GM10266 (cell line): ENCODE measurements around the gene SLC35A3.

Experiments used
- DNase-seq: peaks from one replicate; pipeline ENCODE4 v3.0.0; 2012; ENCODE audit errors: extremely low spot score
- TF ChIP-seq, protein P1 (sequence below): IDR thresholded peaks from 2 replicates; pipeline ENCODE4 v1.5.1; 2012; ENCODE audit warnings: mild to moderate bottlenecking, low read depth; ENCODE audit not compliant: control insufficient read depth, insufficient read depth; ENCODE audit errors: missing control alignments

SLC35A3 gene

DNA sequence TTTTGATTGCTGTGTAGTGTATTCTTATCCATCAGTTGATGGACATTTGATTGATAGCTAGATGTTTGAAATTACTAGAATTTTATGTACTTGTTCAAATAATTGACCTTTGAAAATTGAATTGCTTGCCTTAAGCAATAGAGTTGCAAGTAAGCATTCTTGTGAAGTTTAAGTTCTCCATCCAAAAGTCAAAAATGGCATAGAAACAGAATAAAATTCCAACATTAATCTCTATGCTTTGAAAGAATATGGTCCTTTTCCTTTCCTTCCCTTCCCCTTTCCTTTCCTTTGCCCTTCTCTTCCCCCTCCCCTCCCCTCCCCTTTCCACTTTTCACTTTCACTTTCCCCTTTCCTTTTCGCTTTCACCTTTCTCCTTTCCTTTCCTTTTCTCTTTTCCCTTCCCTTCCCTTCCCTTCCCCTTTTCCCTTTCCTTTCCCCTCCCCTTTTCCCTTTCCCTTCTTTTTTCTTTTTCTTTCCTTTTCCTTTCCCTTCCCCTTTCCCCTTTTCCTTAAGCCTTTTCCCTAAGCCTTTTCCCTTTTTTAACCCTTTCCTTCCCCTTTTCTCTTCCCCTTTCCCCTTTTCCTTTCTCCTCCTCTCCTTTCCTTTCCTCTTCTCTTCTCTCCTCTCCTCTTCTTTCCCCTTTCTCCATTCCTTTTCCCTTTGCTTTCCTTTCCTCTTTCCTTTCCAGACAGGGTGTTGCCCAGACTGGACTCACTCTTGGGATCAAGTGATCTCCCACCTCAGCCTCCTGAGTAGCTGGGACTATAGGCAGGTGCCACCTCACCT lies 95.6 kb downstream of the SLC35A3 start:
- TF ChIP-seq, protein P1, sequence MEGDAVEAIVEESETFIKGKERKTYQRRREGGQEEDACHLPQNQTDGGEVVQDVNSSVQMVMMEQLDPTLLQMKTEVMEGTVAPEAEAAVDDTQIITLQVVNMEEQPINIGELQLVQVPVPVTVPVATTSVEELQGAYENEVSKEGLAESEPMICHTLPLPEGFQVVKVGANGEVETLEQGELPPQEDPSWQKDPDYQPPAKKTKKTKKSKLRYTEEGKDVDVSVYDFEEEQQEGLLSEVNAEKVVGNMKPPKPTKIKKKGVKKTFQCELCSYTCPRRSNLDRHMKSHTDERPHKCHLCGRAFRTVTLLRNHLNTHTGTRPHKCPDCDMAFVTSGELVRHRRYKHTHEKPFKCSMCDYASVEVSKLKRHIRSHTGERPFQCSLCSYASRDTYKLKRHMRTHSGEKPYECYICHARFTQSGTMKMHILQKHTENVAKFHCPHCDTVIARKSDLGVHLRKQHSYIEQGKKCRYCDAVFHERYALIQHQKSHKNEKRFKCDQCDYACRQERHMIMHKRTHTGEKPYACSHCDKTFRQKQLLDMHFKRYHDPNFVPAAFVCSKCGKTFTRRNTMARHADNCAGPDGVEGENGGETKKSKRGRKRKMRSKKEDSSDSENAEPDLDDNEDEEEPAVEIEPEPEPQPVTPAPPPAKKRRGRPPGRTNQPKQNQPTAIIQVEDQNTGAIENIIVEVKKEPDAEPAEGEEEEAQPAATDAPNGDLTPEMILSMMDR = no peak
- DNase-seq = no peak

- DNase-seq = no peak
- TF ChIP-seq, protein P1 = no peak
These were observed 96.1 kb downstream of the SLC35A3 start for GRCh38 chr1:100065969-100066227.

- DNase-seq = no peak
- TF ChIP-seq, protein P1 = no peak
These were observed 100.6 kb downstream of the SLC35A3 start for GRCh38 chr1:100070201-100070939.

DNA sequence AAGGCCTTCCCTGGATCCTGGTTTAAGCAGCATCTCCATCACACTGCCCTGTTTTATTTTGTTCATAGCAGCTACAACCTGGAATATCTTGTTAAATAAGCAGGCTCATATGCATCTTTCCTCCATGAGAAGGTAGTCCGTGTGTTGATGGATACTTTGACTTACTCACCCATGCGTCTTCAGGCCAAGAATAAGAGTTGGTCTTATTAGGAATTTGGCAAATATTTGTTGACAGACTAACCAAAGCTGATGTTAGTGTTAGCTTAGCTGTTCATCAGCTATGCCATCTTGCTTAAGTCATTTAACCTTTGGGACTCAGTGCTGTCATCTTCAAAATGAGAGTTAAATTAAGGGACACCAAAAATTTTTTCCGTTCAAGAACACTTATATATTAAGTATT lies 103.7 kb downstream of the SLC35A3 start:
- TF ChIP-seq, protein P1 = no peak
- no peak for DNase-seq

GRCh38 chr1:100074604-100075395 lies 105.0 kb downstream of the SLC35A3 start:
- TF ChIP-seq, protein P1 = no peak
- DNase-seq = no peak

GRCh38 chr1:100075773-100076172 lies 106.0 kb downstream of the SLC35A3 start:
- TF ChIP-seq, protein P1 = no peak
- peak; percentile 16 for DNase-seq

DNA sequence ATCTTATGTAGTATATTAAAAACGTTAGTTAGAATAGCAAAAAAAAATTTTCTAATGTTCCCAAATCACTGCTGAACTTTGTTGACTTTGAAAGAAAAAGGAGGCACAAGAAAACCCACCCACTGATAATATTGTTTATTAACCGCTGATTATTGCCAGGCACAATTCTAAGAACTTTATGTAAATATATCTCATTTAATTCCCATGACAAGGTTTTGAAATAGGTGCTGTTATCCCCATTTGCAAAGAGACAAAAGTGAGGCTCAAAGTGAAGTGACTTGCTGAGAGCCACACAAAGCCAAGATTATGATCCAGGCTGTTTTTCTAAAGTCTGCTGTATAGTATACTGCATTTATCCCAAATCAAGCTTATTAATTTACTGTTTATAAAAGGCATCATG lies 106.5 kb downstream of the SLC35A3 start:
- TF ChIP-seq, protein P1 = no peak
- no peak for DNase-seq
